ENCODE measurements around the gene ARHGAP11A.

DNA sequence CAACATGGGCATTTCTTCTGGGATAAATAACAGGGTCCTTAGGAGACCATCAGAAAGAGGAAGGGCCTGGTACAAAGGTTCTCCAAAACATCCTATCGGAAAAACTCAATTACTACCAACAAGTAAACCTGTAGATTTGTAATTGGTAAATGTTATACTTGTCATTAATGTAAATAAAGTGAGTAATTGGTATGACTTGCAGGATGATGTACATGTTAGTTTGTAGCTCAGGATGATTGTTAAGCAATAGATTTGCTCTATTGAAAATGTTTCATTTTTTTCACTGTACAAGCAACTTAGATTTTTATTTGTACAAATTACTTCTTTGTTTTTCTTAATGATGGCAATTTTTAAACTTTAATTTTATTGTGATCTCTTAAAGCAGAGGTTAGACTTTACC, 22.4 kb downstream of the ARHGAP11A start:
- TF ChIP-seq, protein P1, sequence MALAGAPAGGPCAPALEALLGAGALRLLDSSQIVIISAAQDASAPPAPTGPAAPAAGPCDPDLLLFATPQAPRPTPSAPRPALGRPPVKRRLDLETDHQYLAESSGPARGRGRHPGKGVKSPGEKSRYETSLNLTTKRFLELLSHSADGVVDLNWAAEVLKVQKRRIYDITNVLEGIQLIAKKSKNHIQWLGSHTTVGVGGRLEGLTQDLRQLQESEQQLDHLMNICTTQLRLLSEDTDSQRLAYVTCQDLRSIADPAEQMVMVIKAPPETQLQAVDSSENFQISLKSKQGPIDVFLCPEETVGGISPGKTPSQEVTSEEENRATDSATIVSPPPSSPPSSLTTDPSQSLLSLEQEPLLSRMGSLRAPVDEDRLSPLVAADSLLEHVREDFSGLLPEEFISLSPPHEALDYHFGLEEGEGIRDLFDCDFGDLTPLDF (CRISPR knock-in tag; IDR thresholded peaks at IDR 0.05): no peak
- TF ChIP-seq ETV6 (CRISPR knock-in tag; IDR thresholded peaks at IDR 0.05): no peak
- TF ChIP-seq, protein P2, sequence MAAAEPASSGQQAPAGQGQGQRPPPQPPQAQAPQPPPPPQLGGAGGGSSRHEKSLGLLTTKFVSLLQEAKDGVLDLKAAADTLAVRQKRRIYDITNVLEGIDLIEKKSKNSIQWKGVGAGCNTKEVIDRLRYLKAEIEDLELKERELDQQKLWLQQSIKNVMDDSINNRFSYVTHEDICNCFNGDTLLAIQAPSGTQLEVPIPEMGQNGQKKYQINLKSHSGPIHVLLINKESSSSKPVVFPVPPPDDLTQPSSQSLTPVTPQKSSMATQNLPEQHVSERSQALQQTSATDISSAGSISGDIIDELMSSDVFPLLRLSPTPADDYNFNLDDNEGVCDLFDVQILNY (CRISPR knock-in tag; IDR thresholded peaks at IDR 0.05): no peak
- TF ChIP-seq, protein P3, sequence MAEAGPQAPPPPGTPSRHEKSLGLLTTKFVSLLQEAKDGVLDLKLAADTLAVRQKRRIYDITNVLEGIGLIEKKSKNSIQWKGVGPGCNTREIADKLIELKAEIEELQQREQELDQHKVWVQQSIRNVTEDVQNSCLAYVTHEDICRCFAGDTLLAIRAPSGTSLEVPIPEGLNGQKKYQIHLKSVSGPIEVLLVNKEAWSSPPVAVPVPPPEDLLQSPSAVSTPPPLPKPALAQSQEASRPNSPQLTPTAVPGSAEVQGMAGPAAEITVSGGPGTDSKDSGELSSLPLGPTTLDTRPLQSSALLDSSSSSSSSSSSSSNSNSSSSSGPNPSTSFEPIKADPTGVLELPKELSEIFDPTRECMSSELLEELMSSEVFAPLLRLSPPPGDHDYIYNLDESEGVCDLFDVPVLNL (CRISPR knock-in tag; IDR thresholded peaks at IDR 0.05; ENCODE audit: borderline replicate concordance, low read depth): no peak
- TF ChIP-seq CBFB (CRISPR knock-in tag; IDR thresholded peaks at IDR 0.05; ENCODE audit: low read depth): no peak
- TF ChIP-seq, protein P4, sequence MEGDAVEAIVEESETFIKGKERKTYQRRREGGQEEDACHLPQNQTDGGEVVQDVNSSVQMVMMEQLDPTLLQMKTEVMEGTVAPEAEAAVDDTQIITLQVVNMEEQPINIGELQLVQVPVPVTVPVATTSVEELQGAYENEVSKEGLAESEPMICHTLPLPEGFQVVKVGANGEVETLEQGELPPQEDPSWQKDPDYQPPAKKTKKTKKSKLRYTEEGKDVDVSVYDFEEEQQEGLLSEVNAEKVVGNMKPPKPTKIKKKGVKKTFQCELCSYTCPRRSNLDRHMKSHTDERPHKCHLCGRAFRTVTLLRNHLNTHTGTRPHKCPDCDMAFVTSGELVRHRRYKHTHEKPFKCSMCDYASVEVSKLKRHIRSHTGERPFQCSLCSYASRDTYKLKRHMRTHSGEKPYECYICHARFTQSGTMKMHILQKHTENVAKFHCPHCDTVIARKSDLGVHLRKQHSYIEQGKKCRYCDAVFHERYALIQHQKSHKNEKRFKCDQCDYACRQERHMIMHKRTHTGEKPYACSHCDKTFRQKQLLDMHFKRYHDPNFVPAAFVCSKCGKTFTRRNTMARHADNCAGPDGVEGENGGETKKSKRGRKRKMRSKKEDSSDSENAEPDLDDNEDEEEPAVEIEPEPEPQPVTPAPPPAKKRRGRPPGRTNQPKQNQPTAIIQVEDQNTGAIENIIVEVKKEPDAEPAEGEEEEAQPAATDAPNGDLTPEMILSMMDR (IDR thresholded peaks at IDR 0.05): no peak
- no peak for TF ChIP-seq TEAD1 (CRISPR knock-in tag; IDR thresholded peaks at IDR 0.05)
- TF ChIP-seq, protein P5, sequence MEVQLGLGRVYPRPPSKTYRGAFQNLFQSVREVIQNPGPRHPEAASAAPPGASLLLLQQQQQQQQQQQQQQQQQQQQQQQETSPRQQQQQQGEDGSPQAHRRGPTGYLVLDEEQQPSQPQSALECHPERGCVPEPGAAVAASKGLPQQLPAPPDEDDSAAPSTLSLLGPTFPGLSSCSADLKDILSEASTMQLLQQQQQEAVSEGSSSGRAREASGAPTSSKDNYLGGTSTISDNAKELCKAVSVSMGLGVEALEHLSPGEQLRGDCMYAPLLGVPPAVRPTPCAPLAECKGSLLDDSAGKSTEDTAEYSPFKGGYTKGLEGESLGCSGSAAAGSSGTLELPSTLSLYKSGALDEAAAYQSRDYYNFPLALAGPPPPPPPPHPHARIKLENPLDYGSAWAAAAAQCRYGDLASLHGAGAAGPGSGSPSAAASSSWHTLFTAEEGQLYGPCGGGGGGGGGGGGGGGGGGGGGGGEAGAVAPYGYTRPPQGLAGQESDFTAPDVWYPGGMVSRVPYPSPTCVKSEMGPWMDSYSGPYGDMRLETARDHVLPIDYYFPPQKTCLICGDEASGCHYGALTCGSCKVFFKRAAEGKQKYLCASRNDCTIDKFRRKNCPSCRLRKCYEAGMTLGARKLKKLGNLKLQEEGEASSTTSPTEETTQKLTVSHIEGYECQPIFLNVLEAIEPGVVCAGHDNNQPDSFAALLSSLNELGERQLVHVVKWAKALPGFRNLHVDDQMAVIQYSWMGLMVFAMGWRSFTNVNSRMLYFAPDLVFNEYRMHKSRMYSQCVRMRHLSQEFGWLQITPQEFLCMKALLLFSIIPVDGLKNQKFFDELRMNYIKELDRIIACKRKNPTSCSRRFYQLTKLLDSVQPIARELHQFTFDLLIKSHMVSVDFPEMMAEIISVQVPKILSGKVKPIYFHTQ (CRISPR knock-in tag; IDR thresholded peaks at IDR 0.05): no peak
- no peak for TF ChIP-seq CREB1 (CRISPR knock-in tag; IDR thresholded peaks at IDR 0.05)
- TF ChIP-seq, protein P6, sequence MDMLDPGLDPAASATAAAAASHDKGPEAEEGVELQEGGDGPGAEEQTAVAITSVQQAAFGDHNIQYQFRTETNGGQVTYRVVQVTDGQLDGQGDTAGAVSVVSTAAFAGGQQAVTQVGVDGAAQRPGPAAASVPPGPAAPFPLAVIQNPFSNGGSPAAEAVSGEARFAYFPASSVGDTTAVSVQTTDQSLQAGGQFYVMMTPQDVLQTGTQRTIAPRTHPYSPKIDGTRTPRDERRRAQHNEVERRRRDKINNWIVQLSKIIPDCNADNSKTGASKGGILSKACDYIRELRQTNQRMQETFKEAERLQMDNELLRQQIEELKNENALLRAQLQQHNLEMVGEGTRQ (CRISPR knock-in tag; IDR thresholded peaks at IDR 0.05): no peak
- no peak for TF ChIP-seq ZNF232 (CRISPR knock-in tag; IDR thresholded peaks at IDR 0.05)
- no peak for TF ChIP-seq TP53 (CRISPR knock-in tag; IDR thresholded peaks at IDR 0.05)
- no peak for TF ChIP-seq JAZF1 (CRISPR knock-in tag; IDR thresholded peaks at IDR 0.05)
- TF ChIP-seq ELF4 (CRISPR knock-in tag; IDR thresholded peaks at IDR 0.05; ENCODE audit: low read depth): no peak
